ENCODE measurements around the gene SLC8B1. TPM values are rescaled to one million over a fixed set of nuclear protein-coding genes. Genes with fewer than 3 reads are reported as not detected.

SLC8B1 gene
- total RNA-seq, 2 experiments from 2014 or later, result 85.3 to 92.7 TPM

DNA sequence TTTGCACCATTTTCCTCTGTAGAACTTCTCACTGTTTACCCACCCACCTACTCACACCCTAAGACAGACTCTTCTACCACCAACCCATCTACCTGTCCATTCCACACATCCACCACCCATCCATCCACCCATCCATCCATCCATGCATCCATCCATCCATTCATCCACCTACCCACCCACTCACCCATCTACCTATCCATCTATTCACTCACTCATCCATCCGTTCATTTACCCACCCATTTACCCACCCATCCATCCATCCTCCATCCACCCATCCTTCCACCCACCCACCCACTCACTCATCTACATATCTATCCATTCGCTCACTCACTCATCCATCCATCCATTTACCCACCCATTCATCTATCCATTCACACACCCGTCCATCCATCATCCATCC lies 38.5 kb upstream of the SLC8B1 start:
- DNase-seq, result no peak
- Mint-ChIP-seq H3K36me3 (ENCODE audit: low read depth) (peaks cover 72% of the 10 kb centered on the region), H3K9me3 (no peaks in the 10 kb centered on the region), H3K4me1 (ENCODE audit: low read depth) (no peaks in the 10 kb centered on the region), H3K4me3 (no peak overlapping the region), H3K27me3 (no peaks in the 10 kb centered on the region), H3K27ac (no peak overlapping the region)
- no peak overlapping the region for H3K4me3 ChIP-seq (ENCODE audit: low read length)
- CTCF ChIA-PET, result no interaction called here
- TF ChIP-seq, protein P1, sequence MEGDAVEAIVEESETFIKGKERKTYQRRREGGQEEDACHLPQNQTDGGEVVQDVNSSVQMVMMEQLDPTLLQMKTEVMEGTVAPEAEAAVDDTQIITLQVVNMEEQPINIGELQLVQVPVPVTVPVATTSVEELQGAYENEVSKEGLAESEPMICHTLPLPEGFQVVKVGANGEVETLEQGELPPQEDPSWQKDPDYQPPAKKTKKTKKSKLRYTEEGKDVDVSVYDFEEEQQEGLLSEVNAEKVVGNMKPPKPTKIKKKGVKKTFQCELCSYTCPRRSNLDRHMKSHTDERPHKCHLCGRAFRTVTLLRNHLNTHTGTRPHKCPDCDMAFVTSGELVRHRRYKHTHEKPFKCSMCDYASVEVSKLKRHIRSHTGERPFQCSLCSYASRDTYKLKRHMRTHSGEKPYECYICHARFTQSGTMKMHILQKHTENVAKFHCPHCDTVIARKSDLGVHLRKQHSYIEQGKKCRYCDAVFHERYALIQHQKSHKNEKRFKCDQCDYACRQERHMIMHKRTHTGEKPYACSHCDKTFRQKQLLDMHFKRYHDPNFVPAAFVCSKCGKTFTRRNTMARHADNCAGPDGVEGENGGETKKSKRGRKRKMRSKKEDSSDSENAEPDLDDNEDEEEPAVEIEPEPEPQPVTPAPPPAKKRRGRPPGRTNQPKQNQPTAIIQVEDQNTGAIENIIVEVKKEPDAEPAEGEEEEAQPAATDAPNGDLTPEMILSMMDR (IDR thresholded peaks at IDR 0.05), result no peak
- peaks cover 0 to 10% of the 10 kb centered on the region in 2 experiments for H3K9me3 ChIP-seq (ENCODE audit: control insufficient read depth in 1 of 2, insufficient read depth in 1 of 2, low read length in 2 of 2)
- ATAC-seq (ENCODE audit: poor library complexity), result no peak
- intact Hi-C loops (cut with DNase I, micrococcal nuclease), result no loop called here
- no peaks in the 10 kb centered on the region for H3K4me1 ChIP-seq (ENCODE audit: insufficient read depth, low read length)
- H3K27me3 ChIP-seq (ENCODE audit: control insufficient read depth in 1 of 2, insufficient read depth in 2 of 2, low read length in 2 of 2), result no peaks in the 10 kb centered on the region
- H3K36me3 ChIP-seq (ENCODE audit: insufficient read depth, low read length), result peaks cover 24% of the 10 kb centered on the region
- POLR2A ChIA-PET, result no interaction called here
- no peak overlapping the region for H3K27ac ChIP-seq (ENCODE audit: low read depth in 1 of 2, low read length in 2 of 2)

DNA sequence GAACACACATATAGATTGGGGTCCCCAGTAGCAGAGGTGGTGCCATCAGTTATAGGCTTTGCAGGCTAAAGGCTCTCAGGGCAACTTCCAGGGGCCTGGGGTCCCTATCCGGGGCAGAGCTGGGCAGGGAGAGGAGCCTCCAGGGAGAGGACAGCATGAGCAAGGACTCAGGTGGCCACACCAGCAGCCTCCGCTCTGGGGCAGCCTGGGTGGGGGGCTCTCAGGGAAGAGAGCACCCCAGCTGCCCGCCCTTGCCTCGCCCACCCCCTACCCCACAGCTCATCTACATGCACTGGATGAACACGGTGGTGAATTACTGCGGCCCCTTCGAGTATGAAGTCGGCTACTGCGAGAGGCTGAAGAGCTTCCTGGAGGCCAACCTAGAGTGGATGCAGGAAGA lies 37.5 kb upstream of the SLC8B1 start:
- TF ChIP-seq, protein P1 (IDR thresholded peaks at IDR 0.05), result no peak
- no peak overlapping the region for H3K27ac Mint-ChIP-seq
- H3K4me1 Mint-ChIP-seq (ENCODE audit: low read depth), result no peaks in the 10 kb centered on the region
- H3K9me3 ChIP-seq (ENCODE audit: control insufficient read depth in 1 of 2, insufficient read depth in 1 of 2, low read length in 2 of 2), result peaks cover 0 to 10% of the 10 kb centered on the region in 2 experiments
- peaks cover 24% of the 10 kb centered on the region for H3K36me3 ChIP-seq (ENCODE audit: insufficient read depth, low read length)
- intact Hi-C loops (cut with DNase I, micrococcal nuclease), result no loop called here
- H3K4me3 ChIP-seq (ENCODE audit: low read length), result no peak overlapping the region
- no peaks in the 10 kb centered on the region for H3K4me1 ChIP-seq (ENCODE audit: insufficient read depth, low read length)
- H3K4me3 Mint-ChIP-seq, result no peak overlapping the region
- no peaks in the 10 kb centered on the region for H3K9me3 Mint-ChIP-seq
- no peak overlapping the region for H3K27ac ChIP-seq (ENCODE audit: low read depth in 1 of 2, low read length in 2 of 2)
- POLR2A ChIA-PET, result no interaction called here
- no peak for DNase-seq
- no peaks in the 10 kb centered on the region for H3K27me3 ChIP-seq (ENCODE audit: control insufficient read depth in 1 of 2, insufficient read depth in 2 of 2, low read length in 2 of 2)
- CTCF ChIA-PET, result no interaction called here
- no peaks in the 10 kb centered on the region for H3K27me3 Mint-ChIP-seq
- ATAC-seq (ENCODE audit: poor library complexity), result no peak
- peaks cover 68% of the 10 kb centered on the region for H3K36me3 Mint-ChIP-seq (ENCODE audit: low read depth)

DNA sequence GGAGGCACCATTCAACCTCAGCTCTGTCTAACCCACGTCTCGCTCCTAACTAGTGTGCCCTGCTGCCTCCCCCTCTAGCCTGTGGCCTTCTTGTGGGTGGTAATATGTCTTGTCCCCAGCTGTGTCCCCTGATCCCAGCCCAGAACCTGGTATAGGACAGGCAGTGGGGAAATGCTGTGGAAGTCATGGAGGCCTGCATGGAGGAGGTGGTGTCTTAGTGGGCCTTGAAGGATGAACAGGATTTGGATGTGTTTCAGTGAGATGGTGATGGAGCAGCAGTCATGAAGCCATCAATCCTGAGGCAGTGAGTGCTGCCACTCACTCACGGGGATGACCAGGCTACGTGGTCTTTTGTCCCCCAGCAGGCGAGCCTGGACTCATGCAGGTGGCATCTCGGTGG lies 36.9 kb upstream of the SLC8B1 start:
- Mint-ChIP-seq H3K27ac (no peak overlapping the region), H3K27me3 (no peaks in the 10 kb centered on the region), H3K9me3 (no peaks in the 10 kb centered on the region), H3K4me1 (ENCODE audit: low read depth) (no peaks in the 10 kb centered on the region), H3K36me3 (ENCODE audit: low read depth) (peaks cover 63% of the 10 kb centered on the region), H3K4me3 (no peak overlapping the region)
- H3K4me1 ChIP-seq (ENCODE audit: insufficient read depth, low read length), result no peaks in the 10 kb centered on the region
- intact Hi-C loops (cut with DNase I, micrococcal nuclease), result no loop called here
- ChIA-PET POLR2A (no interaction called here), CTCF (no interaction called here)
- ATAC-seq (ENCODE audit: poor library complexity), result no peak
- no peak for DNase-seq
- TF ChIP-seq, protein P1 (IDR thresholded peaks at IDR 0.05), result no peak
- H3K27ac ChIP-seq (ENCODE audit: low read depth in 1 of 2, low read length in 2 of 2), result no peak overlapping the region
- no peaks in the 10 kb centered on the region for H3K27me3 ChIP-seq (ENCODE audit: control insufficient read depth in 1 of 2, insufficient read depth in 2 of 2, low read length in 2 of 2)
- H3K9me3 ChIP-seq (ENCODE audit: control insufficient read depth in 1 of 2, insufficient read depth in 1 of 2, low read length in 2 of 2), result peaks cover 0 to 10% of the 10 kb centered on the region in 2 experiments
- no peak overlapping the region for H3K4me3 ChIP-seq (ENCODE audit: low read length)
- peaks cover 21% of the 10 kb centered on the region for H3K36me3 ChIP-seq (ENCODE audit: insufficient read depth, low read length)
